Mesendoderm (in vitro differentiated cells): ENCODE results near the gene CLSTN2.

Source experiments
- DNase-seq: peaks from one replicate; pipeline ENCODE4 v3.0.0; 2013
- H2AK5ac ChIP-seq: 2 replicates; pipeline ENCODE4 v1.6.1; 2013; ENCODE audit warnings: low read length, inconsistent platforms
- H2BK120ac ChIP-seq: 2 replicates; pipeline ENCODE4 v1.6.1; 2013; ENCODE audit warnings: low read depth, mild to moderate bottlenecking, low read length, moderate library complexity, mixed read lengths
- H2BK15ac ChIP-seq: replicated peaks from 2 replicates; pipeline ENCODE4 v1.6.1; 2013; ENCODE audit warnings: low read depth, mild to moderate bottlenecking, moderate library complexity
- H2BK5ac ChIP-seq: 2 replicates; pipeline ENCODE4 v1.6.1; 2013; ENCODE audit warnings: low read length, inconsistent platforms
- H3K18ac ChIP-seq: 2 replicates; pipeline ENCODE4 v1.6.1; 2013; ENCODE audit warnings: mild to moderate bottlenecking, low read length, mixed read lengths
- H3K23ac ChIP-seq: one replicate; pipeline ENCODE4 v1.6.1; 2013; ENCODE audit warnings: low read length
- H3K27ac ChIP-seq: 2 replicates; pipeline ENCODE4 v1.5.1; 2013; ENCODE audit warnings: low read depth, mild to moderate bottlenecking, inconsistent platforms, low read length, moderate library complexity
- H3K27me3 ChIP-seq: 2 replicates; pipeline ENCODE4 v1.6.1; 2013; ENCODE audit warnings: low read length, control low read depth, mild to moderate bottlenecking, inconsistent platforms; ENCODE audit not compliant: insufficient read depth, poor library complexity
- H3K36me3 ChIP-seq: 2 replicates; pipeline ENCODE4 v1.6.1; 2013; ENCODE audit warnings: low read length, inconsistent platforms; ENCODE audit not compliant: control insufficient read depth, insufficient read depth
- H3K4ac ChIP-seq: one replicate; pipeline ENCODE4 v1.6.1; 2013; ENCODE audit warnings: low read depth, mild to moderate bottlenecking, low read length, moderate library complexity
- H3K4me1 ChIP-seq: 2 replicates; pipeline ENCODE4 v1.6.1; 2013; ENCODE audit warnings: low read depth, low read length, inconsistent platforms; ENCODE audit not compliant: control insufficient read depth
- H3K4me2 ChIP-seq: 2 replicates; pipeline ENCODE4 v1.6.1; 2013; ENCODE audit warnings: low read length
- H3K4me3 ChIP-seq: 2 replicates; pipeline ENCODE4 v1.5.1; 2013; ENCODE audit warnings: mild to moderate bottlenecking, low read length
- H3K56ac ChIP-seq: one replicate; pipeline ENCODE4 v1.6.1; 2013; ENCODE audit warnings: low read length
- H3K79me1 ChIP-seq: 2 replicates; pipeline ENCODE4 v1.6.1; 2013; ENCODE audit warnings: low read length, inconsistent platforms
- H3K79me2 ChIP-seq: 2 replicates; pipeline ENCODE4 v1.6.1; 2013; ENCODE audit warnings: mild to moderate bottlenecking, low read length; ENCODE audit not compliant: control insufficient read depth, insufficient read depth
- H3K9ac ChIP-seq: 2 replicates; pipeline ENCODE4 v1.6.1; 2013; ENCODE audit warnings: low read length, inconsistent platforms
- H4K5ac ChIP-seq: one replicate; pipeline ENCODE4 v1.6.1; 2013; ENCODE audit warnings: low read length
- H4K8ac ChIP-seq: one replicate; pipeline ENCODE4 v1.6.1; 2013; ENCODE audit warnings: low read depth, mild to moderate bottlenecking, control low read depth, low read length, moderate library complexity
- WGBS: extraction: QIAGEN DNeasy Blood & Tissue Kit; methylation state at CpG from one replicate; pipeline ENCODE4 v1.1.7; 2013; ENCODE audit warnings: low lambda C conversion rate, missing lambda C conversion rate; ENCODE audit not compliant: insufficient coverage; ENCODE audit errors: extremely low coverage; 5-methylcytosine and 5-hydroxymethylcytosine counted together

CLSTN2 gene

DNA sequence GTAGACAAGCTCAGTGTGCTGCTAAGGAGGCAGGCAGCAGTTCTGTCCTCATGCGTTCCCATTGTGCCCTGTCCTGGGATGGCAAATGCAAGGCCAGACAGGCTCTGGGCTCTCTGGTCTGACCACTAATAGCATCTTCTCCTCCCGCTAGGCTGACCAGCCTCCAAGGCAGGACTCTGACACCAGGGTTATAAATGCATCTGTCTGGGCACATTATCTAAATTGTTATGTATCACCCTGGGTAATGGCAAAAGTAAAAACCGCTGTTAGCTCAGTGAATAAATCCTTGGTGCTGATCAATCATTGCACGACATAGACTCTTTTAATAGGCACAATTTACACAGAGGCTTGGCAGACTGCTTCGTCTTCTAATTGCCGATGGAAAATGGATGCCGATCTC lies 85.6 kb downstream of the CLSTN2 start:
- no peaks in the 10 kb centered on the region for H3K27me3 ChIP-seq
- no peak overlapping the region for H2BK5ac ChIP-seq
- H3K36me3 ChIP-seq: no peaks in the 10 kb centered on the region
- no CpG with 5 or more reads among the region's 7 CpGs for WGBS
- no peak overlapping the region for H4K8ac ChIP-seq
- H3K18ac ChIP-seq: no peak overlapping the region
- no peak overlapping the region for H2BK120ac ChIP-seq
- H2AK5ac ChIP-seq: no peak overlapping the region
- no peak overlapping the region for H3K9ac ChIP-seq
- no peak overlapping the region for H2BK15ac ChIP-seq
- H3K56ac ChIP-seq: no peak overlapping the region
- no peak overlapping the region for H4K5ac ChIP-seq
- no peak overlapping the region for H3K4me2 ChIP-seq
- no peaks in the 10 kb centered on the region for H3K4me1 ChIP-seq
- H3K79me1 ChIP-seq: no peaks in the 10 kb centered on the region
- H3K4me3 ChIP-seq: no peak overlapping the region
- no peaks in the 10 kb centered on the region for H3K79me2 ChIP-seq
- no peak for DNase-seq
- no peak overlapping the region for H3K27ac ChIP-seq
- H3K23ac ChIP-seq: no peak overlapping the region
- H3K4ac ChIP-seq: no peak overlapping the region

DNA sequence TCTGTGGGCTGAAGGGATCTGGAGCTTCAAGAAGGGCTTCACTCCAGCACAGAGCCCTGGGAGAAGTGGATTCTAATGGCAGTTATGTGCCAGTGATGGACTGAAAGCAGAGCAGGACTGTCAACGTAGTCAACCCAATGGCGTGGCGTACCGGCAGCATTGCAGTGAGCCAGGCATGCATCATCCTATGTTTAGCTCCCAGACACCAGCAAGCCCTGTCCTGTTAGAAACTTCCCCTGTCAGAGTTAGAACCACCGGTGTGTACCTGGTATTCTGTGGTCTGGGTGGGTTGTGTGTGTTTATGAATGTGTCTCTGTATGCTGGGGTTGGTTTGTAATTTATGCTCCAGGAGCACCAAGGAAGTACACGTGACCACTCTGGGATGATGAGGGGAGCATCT lies 86.3 kb downstream of the CLSTN2 start:
- H2BK15ac ChIP-seq: no peak overlapping the region
- H2AK5ac ChIP-seq: no peak overlapping the region
- no peaks in the 10 kb centered on the region for H3K4me1 ChIP-seq
- H4K5ac ChIP-seq: no peak overlapping the region
- H3K18ac ChIP-seq: no peak overlapping the region
- no peak overlapping the region for H3K9ac ChIP-seq
- WGBS: no CpG with 5 or more reads among the region's 6 CpGs
- no peaks in the 10 kb centered on the region for H3K79me1 ChIP-seq
- no peaks in the 10 kb centered on the region for H3K79me2 ChIP-seq
- no peak overlapping the region for H3K23ac ChIP-seq
- no peak overlapping the region for H3K4ac ChIP-seq
- no peak overlapping the region for H2BK120ac ChIP-seq
- H4K8ac ChIP-seq: no peak overlapping the region
- H3K4me2 ChIP-seq: no peak overlapping the region
- no peak overlapping the region for H2BK5ac ChIP-seq
- H3K36me3 ChIP-seq: no peaks in the 10 kb centered on the region
- no peak overlapping the region for H3K4me3 ChIP-seq
- H3K27ac ChIP-seq: no peak overlapping the region
- no peaks in the 10 kb centered on the region for H3K27me3 ChIP-seq
- DNase-seq: no peak
- H3K56ac ChIP-seq: no peak overlapping the region

DNA sequence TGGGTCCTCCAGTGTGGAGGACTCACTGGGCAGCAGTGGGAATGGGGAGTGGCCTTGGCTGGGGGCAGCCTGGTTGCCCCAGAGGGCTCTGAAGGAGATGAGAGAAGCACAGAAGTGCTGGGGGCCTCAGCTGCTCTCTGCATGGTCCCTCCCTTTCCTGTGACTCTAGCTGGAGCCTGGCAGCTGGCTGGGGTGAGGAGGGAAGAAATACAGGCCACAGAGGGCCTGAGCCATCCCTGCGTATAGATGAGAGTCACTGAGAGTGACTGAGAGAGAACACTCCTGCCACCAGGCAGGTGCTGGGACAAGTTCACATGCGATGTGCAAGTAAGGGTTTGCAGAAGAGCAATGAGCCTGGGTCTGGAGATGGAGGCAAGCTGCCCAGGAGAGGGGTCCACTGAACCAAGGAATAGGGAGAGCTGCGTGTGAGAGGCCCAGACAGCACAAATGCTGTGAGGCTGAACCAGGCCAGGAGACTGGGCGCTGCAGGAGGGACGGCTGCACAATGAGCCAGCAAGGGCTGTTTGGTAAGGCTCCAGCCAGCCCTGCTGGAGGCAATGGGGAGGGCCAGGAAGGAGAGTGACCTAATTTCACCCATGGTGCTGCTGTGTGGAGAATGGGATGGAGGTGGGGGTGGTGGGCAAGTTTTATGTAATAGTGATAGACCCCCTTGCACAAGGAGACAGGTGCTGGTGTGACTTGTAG lies 87.2 kb downstream of the CLSTN2 start:
- no peak overlapping the region for H4K5ac ChIP-seq
- no peaks in the 10 kb centered on the region for H3K79me2 ChIP-seq
- no peak overlapping the region for H3K23ac ChIP-seq
- H3K27me3 ChIP-seq: no peaks in the 10 kb centered on the region
- H2BK120ac ChIP-seq: no peak overlapping the region
- no peaks in the 10 kb centered on the region for H3K4me1 ChIP-seq
- no peaks in the 10 kb centered on the region for H3K79me1 ChIP-seq
- no peak overlapping the region for H4K8ac ChIP-seq
- H2AK5ac ChIP-seq: no peak overlapping the region
- H3K4me3 ChIP-seq: no peak overlapping the region
- no peak overlapping the region for H2BK5ac ChIP-seq
- H3K18ac ChIP-seq: no peak overlapping the region
- H3K56ac ChIP-seq: no peak overlapping the region
- no peak overlapping the region for H2BK15ac ChIP-seq
- no peak overlapping the region for H3K9ac ChIP-seq
- DNase-seq: no peak
- H3K27ac ChIP-seq: no peak overlapping the region
- no CpG with 5 or more reads among the region's 5 CpGs for WGBS
- H3K4me2 ChIP-seq: no peak overlapping the region
- H3K4ac ChIP-seq: no peak overlapping the region
- no peaks in the 10 kb centered on the region for H3K36me3 ChIP-seq

DNA sequence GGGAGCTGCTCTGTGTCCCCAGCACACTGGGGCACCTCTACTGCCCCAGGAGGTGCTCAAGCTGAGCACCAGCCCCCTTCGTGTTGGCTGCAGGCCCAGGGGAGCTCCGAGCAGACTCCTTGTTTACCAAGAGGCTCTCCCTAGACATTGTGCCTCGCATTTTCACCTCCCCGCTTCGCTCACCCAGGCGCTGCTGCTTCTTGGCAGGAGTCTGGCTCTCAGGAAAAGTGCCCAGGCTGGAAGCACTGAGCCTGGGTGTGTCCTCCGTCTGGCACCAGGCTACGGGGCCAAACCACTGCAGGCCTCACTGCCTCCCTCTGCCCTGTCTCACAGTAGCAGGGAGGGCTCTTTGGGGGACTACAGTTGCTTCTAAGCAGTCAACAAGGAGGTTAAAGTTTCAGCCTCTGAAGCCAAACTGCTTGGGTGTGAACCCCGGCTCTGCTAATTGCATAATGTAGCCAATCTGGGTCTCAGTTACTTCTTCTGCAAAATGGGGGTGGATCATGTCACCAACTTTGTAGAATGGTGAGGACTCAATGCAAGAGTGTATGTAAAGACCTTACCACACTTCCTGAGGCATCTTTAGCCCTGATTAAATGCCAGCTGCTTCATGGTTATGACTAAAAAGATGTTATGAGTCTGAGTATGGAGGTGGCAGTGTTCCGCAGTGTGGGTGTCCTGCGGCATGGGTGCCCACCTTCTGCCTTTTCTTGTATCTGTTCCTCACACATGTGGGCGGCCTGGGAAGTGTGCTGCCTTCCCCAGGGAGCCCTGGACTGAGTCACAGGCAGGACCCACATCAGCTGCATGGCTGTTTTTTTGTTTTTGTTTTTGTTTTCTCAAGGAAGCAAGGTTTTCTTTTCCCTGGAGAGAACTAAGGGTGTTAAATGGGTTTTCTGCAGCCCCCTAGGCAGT lies 88.9 kb downstream of the CLSTN2 start:
- Histone ChIP-seq H3K23ac (no peak overlapping the region), H3K4ac (no peak overlapping the region), H3K18ac (no peak overlapping the region), H3K79me1 (no peaks in the 10 kb centered on the region), H3K36me3 (no peaks in the 10 kb centered on the region), H3K4me1 (no peaks in the 10 kb centered on the region), H3K56ac (no peak overlapping the region), H3K27ac (no peak overlapping the region), H3K4me3 (no peak overlapping the region), H3K4me2 (no peak overlapping the region), H4K5ac (no peak overlapping the region), H3K27me3 (no peaks in the 10 kb centered on the region), H2BK15ac (no peak overlapping the region), H2BK120ac (no peak overlapping the region), H4K8ac (no peak overlapping the region), H2BK5ac (no peak overlapping the region), H3K79me2 (no peaks in the 10 kb centered on the region), H2AK5ac (no peak overlapping the region), H3K9ac (no peak overlapping the region)
- DNase-seq: no peak
- WGBS: no CpG with 5 or more reads among the region's 12 CpGs

DNA sequence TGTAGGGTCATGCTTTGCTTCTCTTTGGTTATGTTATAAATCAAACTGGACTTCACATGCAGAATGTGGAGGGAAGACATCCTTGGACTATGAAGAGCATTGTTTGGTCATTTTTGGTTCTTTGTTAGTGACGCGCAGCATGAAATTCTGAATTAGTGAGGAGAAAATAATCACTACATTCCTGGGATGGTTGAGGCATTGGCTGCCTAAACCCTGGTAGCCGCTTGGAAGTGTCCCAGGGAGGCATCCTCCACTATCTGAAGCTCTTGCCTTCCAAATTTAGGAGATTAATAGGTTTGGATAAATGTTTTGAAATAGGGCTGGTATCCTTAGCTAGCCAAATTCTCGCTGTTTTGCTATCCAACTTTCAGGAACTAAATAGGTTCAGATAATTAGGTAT lies 96.2 kb downstream of the CLSTN2 start:
- WGBS: no CpG with 5 or more reads among the region's 4 CpGs
- Histone ChIP-seq H2AK5ac (no peak overlapping the region), H3K18ac (no peak overlapping the region), H3K23ac (no peak overlapping the region), H2BK120ac (no peak overlapping the region), H4K8ac (no peak overlapping the region), H3K4me1 (no peaks in the 10 kb centered on the region), H3K27me3 (no peaks in the 10 kb centered on the region), H3K27ac (no peak overlapping the region), H3K36me3 (no peaks in the 10 kb centered on the region), H3K4me3 (no peak overlapping the region), H2BK15ac (no peak overlapping the region), H4K5ac (no peak overlapping the region), H3K79me1 (no peaks in the 10 kb centered on the region), H2BK5ac (no peak overlapping the region), H3K4me2 (no peak overlapping the region), H3K4ac (no peak overlapping the region), H3K56ac (no peak overlapping the region), H3K9ac (no peak overlapping the region), H3K79me2 (no peaks in the 10 kb centered on the region)
- DNase-seq: no peak
